Body of pancreas (tissue), 4 donors: ENCODE measurements around the gene ZDHHC24.

Source experiments
- POLR2A ChIP-seq, 3 donors: fragments of 450-650 bp; IDR thresholded peaks; one replicate each; pipeline ENCODE4 v1.6.1; 2016; ENCODE audit warnings: antibody characterized with exemption in 3 of 3, mild to moderate bottlenecking in 2 of 3
- TF ChIP-seq, protein P1 (sequence below), 7 experiments: fragments of 450-650 bp in 4 of 7; fragments of 200-600 bp in 3 of 7; sonication (generic) in 3 of 7; IDR thresholded peaks; one replicate each; pipeline ENCODE4 v1.5.1; 2016 to 2019; ENCODE audit warnings: antibody characterized with exemption in 7 of 7

DNA sequence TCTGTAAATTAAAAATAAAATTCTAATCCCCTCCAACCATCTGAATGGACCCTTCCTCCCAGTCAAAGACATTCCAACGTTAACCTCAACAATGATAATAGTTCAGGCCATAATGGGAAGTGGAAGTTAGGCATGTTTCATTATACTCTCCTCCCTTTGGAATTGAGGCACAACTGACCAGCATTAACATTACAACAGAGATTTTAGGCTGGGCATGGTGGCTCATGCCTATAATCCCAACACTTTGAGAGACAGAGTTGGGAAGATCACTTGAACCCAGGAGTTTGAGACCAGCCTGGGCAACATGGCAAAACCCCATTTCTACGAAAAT lies 25.0 kb upstream of the ZDHHC24 start:
- TF ChIP-seq, protein P1, sequence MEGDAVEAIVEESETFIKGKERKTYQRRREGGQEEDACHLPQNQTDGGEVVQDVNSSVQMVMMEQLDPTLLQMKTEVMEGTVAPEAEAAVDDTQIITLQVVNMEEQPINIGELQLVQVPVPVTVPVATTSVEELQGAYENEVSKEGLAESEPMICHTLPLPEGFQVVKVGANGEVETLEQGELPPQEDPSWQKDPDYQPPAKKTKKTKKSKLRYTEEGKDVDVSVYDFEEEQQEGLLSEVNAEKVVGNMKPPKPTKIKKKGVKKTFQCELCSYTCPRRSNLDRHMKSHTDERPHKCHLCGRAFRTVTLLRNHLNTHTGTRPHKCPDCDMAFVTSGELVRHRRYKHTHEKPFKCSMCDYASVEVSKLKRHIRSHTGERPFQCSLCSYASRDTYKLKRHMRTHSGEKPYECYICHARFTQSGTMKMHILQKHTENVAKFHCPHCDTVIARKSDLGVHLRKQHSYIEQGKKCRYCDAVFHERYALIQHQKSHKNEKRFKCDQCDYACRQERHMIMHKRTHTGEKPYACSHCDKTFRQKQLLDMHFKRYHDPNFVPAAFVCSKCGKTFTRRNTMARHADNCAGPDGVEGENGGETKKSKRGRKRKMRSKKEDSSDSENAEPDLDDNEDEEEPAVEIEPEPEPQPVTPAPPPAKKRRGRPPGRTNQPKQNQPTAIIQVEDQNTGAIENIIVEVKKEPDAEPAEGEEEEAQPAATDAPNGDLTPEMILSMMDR (IDR thresholded peaks at IDR 0.05), result no peak
- no peak for TF ChIP-seq POLR2A (IDR thresholded peaks at IDR 0.05)
